K562 (cell line): Measurements from ENCODE around the gene MEF2C. TPM values are rescaled to one million over a fixed set of nuclear protein-coding genes. Genes with fewer than 3 reads are reported as not detected.

ENCODE experiments used
- ATAC-seq: fragments of 200-7000 bp; cut with Tn5 transposase; 3 replicates; pipeline ENCODE4 v1.9.1; 2020; ENCODE audit warnings: moderate library complexity
- BruUV-seq: library from RNA; stranded (reverse); fragments of 400-500 nt; replicated peaks from 2 replicates; lab custom pipeline; 2021; lab: Mats Ljungman, UMichigan
- CTCF ChIA-PET: fragments of 300-600 bp; formaldehyde crosslinking; extraction: SDS; loops from one replicate; lab custom pipeline; 2021; ENCODE audit warnings: low intra/inter-chr PET ratio; lab: Yijun Ruan, JAX
- POLR2A ChIA-PET: fragments of 300-600, 350-650 bp; sonication (Branson Sonifier 250); formaldehyde crosslinking; extraction: SDS; loops from one replicate; lab custom pipeline; 2021; ENCODE audit warnings: antibody characterized with exemption, inconsistent platforms; lab: Yijun Ruan, JAX
- DNase-seq, 4 experiments: peaks; one replicate each; pipeline versions ENCODE4 v3.0.0 to v3.0.0-alpha.2; 2011 to 2018; ENCODE audit warnings: low spot score in 3 of 4, mixed read lengths in 3 of 4; ENCODE audit errors: extremely low read depth in 1 of 4
- FAIRE-seq: peaks from 2 replicates; lab custom pipeline; 2011; peaks lifted over from hg19 to GRCh38; lab: Jason Lieb, UNC
- H2AFZ ChIP-seq: 2 replicates; pipeline ENCODE4 v1.6.0; 2011; ENCODE audit warnings: low read depth, low read length, control low read depth, inconsistent platforms
- H3K27ac ChIP-seq: fragments of 200-600 bp; 3 replicates; pipeline ENCODE4 v1.8.0; 2011; ENCODE audit warnings: low read depth, mild to moderate bottlenecking, control low read depth, inconsistent platforms, low read length, moderate library complexity, mixed read lengths; ENCODE audit errors: extremely low read depth
- H3K27me3 ChIP-seq, 2 experiments: fragments of 300-600 bp in 1 of 2; 2 replicates in 1 of 2; 3 replicates in 1 of 2; pipeline versions ENCODE4 v1.6.0 to v1.8.0; 2011; ENCODE audit warnings: inconsistent platforms in 2 of 2, low read length in 2 of 2, mild to moderate bottlenecking in 1 of 2, mixed read lengths in 1 of 2, moderate library complexity in 1 of 2; ENCODE audit not compliant: control insufficient read depth in 2 of 2, insufficient read depth in 2 of 2
- H3K36me3 ChIP-seq: fragments of 300-600 bp; 3 replicates; pipeline ENCODE4 v1.8.0; 2011; ENCODE audit warnings: mild to moderate bottlenecking, low read length, inconsistent platforms; ENCODE audit not compliant: control insufficient read depth, insufficient read depth
- H3K4me1 ChIP-seq, 2 experiments: fragments of 200-600 bp in 1 of 2; replicated peaks in 1 of 2; 2 replicates in 1 of 2; 3 replicates in 1 of 2; pipeline versions ENCODE4 v1.5.1 to v1.8.0; 2011; ENCODE audit warnings: inconsistent platforms in 2 of 2, low read length in 2 of 2, mild to moderate bottlenecking in 1 of 2, mixed read lengths in 1 of 2, moderate library complexity in 1 of 2; ENCODE audit not compliant: control insufficient read depth in 2 of 2, insufficient read depth in 2 of 2
- H3K4me2 ChIP-seq: 2 replicates; pipeline ENCODE4 v1.6.1; 2011; ENCODE audit warnings: low read length, control low read depth, inconsistent platforms, mixed read lengths; ENCODE audit not compliant: insufficient read depth
- H3K4me3 ChIP-seq: fragments of 200-600 bp; sonication (generic), shearing (Covaris generic); 2 replicates; pipeline ENCODE4 v1.5.1; 2016; ENCODE audit warnings: control low read depth, inconsistent platforms
- H3K79me2 ChIP-seq: fragments of 200-600 bp; 3 replicates; pipeline ENCODE4 v1.8.0; 2011; ENCODE audit warnings: low read length, inconsistent platforms; ENCODE audit not compliant: control insufficient read depth, insufficient read depth
- H3K9ac ChIP-seq, 2 experiments: 2 replicates each; pipeline versions ENCODE4 v1.6.0 to v1.6.1; 2011; ENCODE audit warnings: low read depth in 2 of 2, low read length in 2 of 2, control low read depth in 1 of 2, inconsistent platforms in 1 of 2, mild to moderate bottlenecking in 1 of 2, mixed read lengths in 1 of 2; ENCODE audit not compliant: insufficient read depth in 1 of 2
- H3K9me1 ChIP-seq: one replicate; pipeline ENCODE4 v1.6.0; 2011; ENCODE audit warnings: inconsistent platforms, mild to moderate bottlenecking, low read length, moderate library complexity; ENCODE audit not compliant: control insufficient read depth, insufficient read depth
- H3K9me3 ChIP-seq: replicated peaks from 2 replicates; pipeline ENCODE4 v1.5.1; 2011; ENCODE audit warnings: low read depth, low read length, inconsistent platforms; ENCODE audit not compliant: control insufficient read depth, insufficient read depth
- H4K20me1 ChIP-seq: replicated peaks from 2 replicates; pipeline ENCODE4 v1.6.1; 2011; ENCODE audit warnings: low read length, inconsistent platforms, mixed read lengths; ENCODE audit not compliant: control insufficient read depth, insufficient read depth
- FOXJ3 ChIP-seq: sonication (generic); formaldehyde crosslinking; IDR thresholded peaks from 2 replicates; pipeline ENCODE4 v1.4.0; 2020; ENCODE audit warnings: mild to moderate bottlenecking, missing genetic modification reagents
- LEF1 ChIP-seq: fragments of 450-650 bp; IDR thresholded peaks from 2 replicates; pipeline ENCODE4 v1.6.1; 2016; ENCODE audit warnings: mild to moderate bottlenecking
- SMARCC2 ChIP-seq: fragments of 450-650 bp; IDR thresholded peaks from 2 replicates; pipeline ENCODE4 v1.6.1; 2017; ENCODE audit warnings: antibody characterized with exemption, moderate library complexity, mild to moderate bottlenecking, low read depth
- STAG1 ChIP-seq: sonication (generic); formaldehyde crosslinking; IDR thresholded peaks from 2 replicates; pipeline ENCODE4 v1.5.0; 2020; ENCODE audit warnings: missing genetic modification reagents, borderline replicate concordance
- TEAD4 ChIP-seq, 2 experiments: sonication (generic) in 1 of 2; formaldehyde crosslinking in 1 of 2; IDR thresholded peaks; 2 replicates each; pipeline versions ENCODE4 v1.6.1 to v1.8.0; 2012 to 2022; ENCODE audit warnings: borderline replicate concordance in 1 of 2, inconsistent platforms in 1 of 2, low read length in 1 of 2, mild to moderate bottlenecking in 1 of 2, missing genetic modification reagents in 1 of 2
- TFAM ChIP-seq: fragments of 250-450 bp; sonication (Bioruptor Pico); conservative IDR thresholded peaks from 2 replicates; pipeline ENCODE4 v1.5.0; 2021; ENCODE audit warnings: mild to moderate bottlenecking, moderate library complexity
- WHSC1 ChIP-seq: IDR thresholded peaks from one replicate; pipeline ENCODE4 v1.6.1; 2012; ENCODE audit warnings: low read length, control low read depth, inconsistent platforms
- ZNF174 ChIP-seq: fragments of 250-450 bp; sonication (Bioruptor Pico); IDR thresholded peaks from 2 replicates; pipeline ENCODE4 v1.4.0; 2020; ENCODE audit warnings: mild to moderate bottlenecking
- ZNF274 ChIP-seq: IDR thresholded peaks from 2 replicates; pipeline ENCODE4 v1.6.1; 2011; ENCODE audit warnings: low read depth, mild to moderate bottlenecking, low read length, moderate library complexity, borderline replicate concordance
- ZSCAN29 ChIP-seq: fragments of 450-650 bp; IDR thresholded peaks from 2 replicates; pipeline ENCODE4 v1.6.1; 2017
- WGBS: fragments of 100-300 bp; shearing (Covaris generic); methylation state at CpG from one replicate; pipeline ENCODE4 v1.1.6; 2016; ENCODE audit warnings: low coverage, mixed read lengths; ENCODE audit not compliant: insufficient coverage; ENCODE audit errors: missing lambda C conversion rate; 5-methylcytosine and 5-hydroxymethylcytosine counted together
- in situ Hi-C: fragments of 300-500 bp; cut with MboI; formaldehyde crosslinking; loops from 4 replicates; pipeline ENCODE4 v1.15.0; 2018; ENCODE audit warnings: inconsistent platforms, mixed read lengths
- intact Hi-C: fragments of 100-400 bp; cut with micrococcal nuclease; formaldehyde crosslinking; loops from 2 replicates; pipeline ENCODE4 v1.14.2; 2022
- polyA plus RNA-seq, 8 experiments: library from polyadenylated mRNA; depleted of rRNA in 4 of 8; stranded (reverse) in 5 of 8; unstranded in 3 of 8; fragments of >200 nt; fragmentation: Nextera tagmentation in 2 of 8; fragmentation: Illumina TruSeq in 1 of 8; extraction: Ambion mirVana in 2 of 8; extraction: Trizol in 1 of 8; gene quantifications; 2 replicates each; pipeline versions ENCODE4 v1.2.1 to v1.2.3, GENCODE V29; 2011 to 2014; ENCODE audit warnings: inconsistent platforms in 1 of 8, missing spikeins in 1 of 8
- total RNA-seq, 7 experiments: library from RNA; depleted of rRNA in 6 of 7; stranded (reverse); fragments of >200 nt in 6 of 7; fragmentation: Illumina TruSeq in 2 of 7; extraction: Trizol in 2 of 7; gene quantifications; 2 replicates each; pipeline versions ENCODE4 v1.2.1 to v1.2.3, GENCODE V29; 2011 to 2021; ENCODE audit warnings: low replicate concordance in 1 of 7
- TF ChIP-seq, protein P1 (sequence below): fragments of 250-450 bp; sonication (Bioruptor Pico); IDR thresholded peaks from 2 replicates; pipeline ENCODE4 v1.5.0; 2020; ENCODE audit warnings: mild to moderate bottlenecking
- TF ChIP-seq, protein P2 (sequence below): fragments of 250-450 bp; sonication (Bioruptor Pico); IDR thresholded peaks from 2 replicates; pipeline ENCODE4 v1.4.0; 2020
- TF ChIP-seq, protein P3 (sequence below): sonication (generic); formaldehyde crosslinking; IDR thresholded peaks from 2 replicates; pipeline ENCODE4 v1.8.0; 2022; ENCODE audit warnings: missing genetic modification reagents, mild to moderate bottlenecking, moderate library complexity, borderline replicate concordance

Gene MEF2C
- total and polyA plus RNA-seq, 9 of the 15 experiments (the other 6 are each of a cell fraction or from before 2014, with no cell fraction given) = 25.1 to 67.8 (median 58.3) TPM

DNA sequence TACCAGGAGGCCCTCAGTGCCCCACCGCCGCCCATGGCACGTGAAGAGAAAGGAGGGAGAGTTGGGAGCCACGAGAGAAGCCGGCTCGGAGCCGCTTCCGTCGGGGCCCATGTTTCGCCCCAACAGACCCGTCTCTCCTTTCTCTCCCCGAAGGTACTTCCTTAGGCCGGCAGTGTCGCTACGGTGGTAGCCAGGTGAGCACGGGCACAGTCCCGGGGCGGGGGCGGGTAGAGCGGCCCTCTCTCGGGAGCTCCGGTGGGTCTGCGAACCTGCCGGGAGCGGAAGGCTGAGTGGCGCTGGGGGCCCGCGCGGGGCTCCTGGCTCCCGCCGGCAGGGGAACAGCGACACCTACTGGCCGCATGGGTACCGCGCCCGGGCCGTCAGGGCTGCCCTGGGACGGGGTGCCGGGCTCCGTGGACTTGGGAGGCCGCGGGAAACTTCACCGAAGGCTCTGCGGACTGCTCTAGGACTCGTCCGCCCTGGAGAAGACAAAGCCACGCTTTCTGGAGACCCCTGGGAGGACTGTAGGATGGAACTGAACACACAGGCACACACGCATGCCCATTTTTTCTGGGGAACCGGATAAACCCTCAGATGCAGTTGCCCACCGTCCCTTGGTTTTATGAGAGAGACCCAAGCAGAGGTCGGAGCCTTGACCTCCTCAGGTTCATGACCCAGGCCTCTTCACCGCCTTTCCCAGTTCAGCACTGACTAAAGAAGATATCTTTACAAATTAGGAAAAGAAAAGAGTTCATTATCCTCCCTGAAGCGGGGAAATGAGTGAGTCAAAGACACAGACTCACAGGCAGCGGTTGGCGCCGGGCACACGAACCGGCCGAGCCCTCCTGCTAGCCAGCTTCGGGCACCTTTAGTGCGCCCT is 202.5 kb downstream of the MEF2C start:
- Histone ChIP-seq H3K9ac (peak overlapping the region in 1 of 2 experiments; percentile 46; a peak in 3 of 4 replicates), H4K20me1 (no peaks in the 10 kb centered on the region; the same call in 1 of the 2 replicates), H3K27me3 (peaks cover 30 to 49% of the 10 kb centered on the region in 2 experiments; a peak in 4 of 5 replicates), H3K4me2 (peak overlapping the region; percentile 58), H3K9me3 (no peaks in the 10 kb centered on the region), H2AFZ (peak overlapping the region; percentile 85), H3K36me3 (no peaks in the 10 kb centered on the region), H3K27ac (no peak overlapping the region), H3K79me2 (no peaks in the 10 kb centered on the region), H3K4me1 (peaks cover 0 to 26% of the 10 kb centered on the region in 2 experiments; a peak in 3 of 5 replicates), H3K4me3 (peak overlapping the region; percentile 35), H3K9me1 (peaks cover 3% of the 10 kb centered on the region)
- WGBS = 8% methylated on average over 46 of the region's 61 CpGs
- ChIA-PET CTCF (interaction anchor here (0.6 to 1.8 kb wide), 3 partner anchors 438 to 900 kb away, joined by 4 to 6 read pairs (median 5); no protein-coding TSS in a partner anchor), POLR2A (no interaction called here)
- DNase-seq (peak; percentile 75 to 90 (median 86)), FAIRE-seq (no peak), ATAC-seq (peak; percentile 98)
- intact Hi-C loops = loop anchor here (1.0 to 5.0 kb wide), 2 partner anchors 538 to 899 kb away; no protein-coding TSS in a partner anchor
- BruUV-seq = no TSS peak
- in situ Hi-C loops = no loop called here
- TF ChIP-seq, protein P1, sequence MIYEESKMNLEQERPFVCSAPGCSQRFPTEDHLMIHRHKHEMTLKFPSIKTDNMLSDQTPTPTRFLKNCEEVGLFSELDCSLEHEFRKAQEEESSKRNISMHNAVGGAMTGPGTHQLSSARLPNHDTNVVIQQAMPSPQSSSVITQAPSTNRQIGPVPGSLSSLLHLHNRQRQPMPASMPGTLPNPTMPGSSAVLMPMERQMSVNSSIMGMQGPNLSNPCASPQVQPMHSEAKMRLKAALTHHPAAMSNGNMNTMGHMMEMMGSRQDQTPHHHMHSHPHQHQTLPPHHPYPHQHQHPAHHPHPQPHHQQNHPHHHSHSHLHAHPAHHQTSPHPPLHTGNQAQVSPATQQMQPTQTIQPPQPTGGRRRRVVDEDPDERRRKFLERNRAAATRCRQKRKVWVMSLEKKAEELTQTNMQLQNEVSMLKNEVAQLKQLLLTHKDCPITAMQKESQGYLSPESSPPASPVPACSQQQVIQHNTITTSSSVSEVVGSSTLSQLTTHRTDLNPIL = no peak
- TF ChIP-seq LEF1 (no peak), ZNF174 (CRISPR knock-in tag) (no peak), TEAD4 (IDR thresholded peaks at IDR 0.05; ENCODE audit: low read length) (no peak), TEAD4 (CRISPR knock-in tag; IDR thresholded peaks at IDR 0.05; ENCODE audit: borderline replicate concordance) (no peak), STAG1 (CRISPR knock-in tag) (peak; percentile 86; the same call in 1 of the 2 replicates), FOXJ3 (CRISPR knock-in tag) (no peak), WHSC1 (no peak), ZNF274 (no peak), TFAM (CRISPR knock-in tag) (no peak), ZSCAN29 (no peak), SMARCC2 (no peak)
- TF ChIP-seq, protein P2, sequence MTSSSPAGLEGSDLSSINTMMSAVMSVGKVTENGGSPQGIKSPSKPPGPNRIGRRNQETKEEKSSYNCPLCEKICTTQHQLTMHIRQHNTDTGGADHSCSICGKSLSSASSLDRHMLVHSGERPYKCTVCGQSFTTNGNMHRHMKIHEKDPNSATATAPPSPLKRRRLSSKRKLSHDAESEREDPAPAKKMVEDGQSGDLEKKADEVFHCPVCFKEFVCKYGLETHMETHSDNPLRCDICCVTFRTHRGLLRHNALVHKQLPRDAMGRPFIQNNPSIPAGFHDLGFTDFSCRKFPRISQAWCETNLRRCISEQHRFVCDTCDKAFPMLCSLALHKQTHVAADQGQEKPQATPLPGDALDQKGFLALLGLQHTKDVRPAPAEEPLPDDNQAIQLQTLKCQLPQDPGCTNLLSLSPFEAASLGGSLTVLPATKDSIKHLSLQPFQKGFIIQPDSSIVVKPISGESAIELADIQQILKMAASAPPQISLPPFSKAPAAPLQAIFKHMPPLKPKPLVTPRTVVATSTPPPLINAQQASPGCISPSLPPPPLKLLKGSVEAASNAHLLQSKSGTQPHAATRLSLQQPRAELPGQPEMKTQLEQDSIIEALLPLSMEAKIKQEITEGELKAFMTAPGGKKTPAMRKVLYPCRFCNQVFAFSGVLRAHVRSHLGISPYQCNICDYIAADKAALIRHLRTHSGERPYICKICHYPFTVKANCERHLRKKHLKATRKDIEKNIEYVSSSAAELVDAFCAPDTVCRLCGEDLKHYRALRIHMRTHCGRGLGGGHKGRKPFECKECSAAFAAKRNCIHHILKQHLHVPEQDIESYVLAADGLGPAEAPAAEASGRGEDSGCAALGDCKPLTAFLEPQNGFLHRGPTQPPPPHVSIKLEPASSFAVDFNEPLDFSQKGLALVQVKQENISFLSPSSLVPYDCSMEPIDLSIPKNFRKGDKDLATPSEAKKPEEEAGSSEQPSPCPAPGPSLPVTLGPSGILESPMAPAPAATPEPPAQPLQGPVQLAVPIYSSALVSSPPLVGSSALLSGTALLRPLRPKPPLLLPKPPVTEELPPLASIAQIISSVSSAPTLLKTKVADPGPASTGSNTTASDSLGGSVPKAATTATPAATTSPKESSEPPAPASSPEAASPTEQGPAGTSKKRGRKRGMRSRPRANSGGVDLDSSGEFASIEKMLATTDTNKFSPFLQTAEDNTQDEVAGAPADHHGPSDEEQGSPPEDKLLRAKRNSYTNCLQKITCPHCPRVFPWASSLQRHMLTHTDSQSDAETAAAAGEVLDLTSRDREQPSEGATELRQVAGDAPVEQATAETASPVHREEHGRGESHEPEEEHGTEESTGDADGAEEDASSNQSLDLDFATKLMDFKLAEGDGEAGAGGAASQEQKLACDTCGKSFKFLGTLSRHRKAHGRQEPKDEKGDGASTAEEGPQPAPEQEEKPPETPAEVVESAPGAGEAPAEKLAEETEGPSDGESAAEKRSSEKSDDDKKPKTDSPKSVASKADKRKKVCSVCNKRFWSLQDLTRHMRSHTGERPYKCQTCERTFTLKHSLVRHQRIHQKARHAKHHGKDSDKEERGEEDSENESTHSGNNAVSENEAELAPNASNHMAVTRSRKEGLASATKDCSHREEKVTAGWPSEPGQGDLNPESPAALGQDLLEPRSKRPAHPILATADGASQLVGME (CRISPR knock-in tag) = no peak
- TF ChIP-seq, protein P3, sequence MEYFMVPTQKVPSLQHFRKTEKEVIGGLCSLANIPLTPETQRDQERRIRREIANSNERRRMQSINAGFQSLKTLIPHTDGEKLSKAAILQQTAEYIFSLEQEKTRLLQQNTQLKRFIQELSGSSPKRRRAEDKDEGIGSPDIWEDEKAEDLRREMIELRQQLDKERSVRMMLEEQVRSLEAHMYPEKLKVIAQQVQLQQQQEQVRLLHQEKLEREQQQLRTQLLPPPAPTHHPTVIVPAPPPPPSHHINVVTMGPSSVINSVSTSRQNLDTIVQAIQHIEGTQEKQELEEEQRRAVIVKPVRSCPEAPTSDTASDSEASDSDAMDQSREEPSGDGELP (CRISPR knock-in tag) = peak; percentile 44; the same call in 1 of the 2 replicates
